Sciatic nerve (tissue), 2 donors: ENCODE measurements around the gene USP9X. TPM values are rescaled to one million over a fixed set of nuclear protein-coding genes. Genes with fewer than 3 reads are reported as not detected.
"Not testable (repeated sequence)": the region's sequence is repeated elsewhere in the genome, so short reads cannot be mapped to it uniquely, and the experiment has no call there.

Source experiments
- ATAC-seq: fragments of 200-7000 bp; cut with Tn5 transposase; one replicate; pipeline ENCODE4 v1.9.1; 2020; ENCODE audit warnings: mild to moderate bottlenecking, moderate library complexity
- DNase-seq: peaks from one replicate; pipeline ENCODE4 v3.0.0-alpha.2; 2020; ENCODE audit warnings: low spot score
- intact Hi-C: fragments of 100-400 bp; cut with DNase I; formaldehyde crosslinking; loops from one replicate; pipeline ENCODE4 v1.14.2; 2022
- total RNA-seq: library from RNA; stranded (reverse); fragmentation: NEBNext Ultra II Directional; extraction: Animal tissue kit (Norgen Biotek cat#: 25700); gene quantifications from one replicate; pipeline ENCODE4 v1.2.1, GENCODE V29; 2021
- donor health status: DM: no; HTN: no; CAD: no.
- donor health status: DM: no; HTN: no; CAD: no.

USP9X gene
- total RNA-seq, 1 donor from 2014 or later = 97.2 TPM

- ATAC-seq = peak; percentile 8
- intact Hi-C loops = no loop called here
- peak; percentile 84 for DNase-seq
Measured at GRCh38 chrX:41085512-41085877, 250 bp downstream of the USP9X start.

GRCh38 chrX:41085878-41086626 lies 807 bp downstream of the USP9X start:
- ATAC-seq (peak; percentile 2), DNase-seq (peak; percentile 79)
- intact Hi-C loops = no loop called here

DNA sequence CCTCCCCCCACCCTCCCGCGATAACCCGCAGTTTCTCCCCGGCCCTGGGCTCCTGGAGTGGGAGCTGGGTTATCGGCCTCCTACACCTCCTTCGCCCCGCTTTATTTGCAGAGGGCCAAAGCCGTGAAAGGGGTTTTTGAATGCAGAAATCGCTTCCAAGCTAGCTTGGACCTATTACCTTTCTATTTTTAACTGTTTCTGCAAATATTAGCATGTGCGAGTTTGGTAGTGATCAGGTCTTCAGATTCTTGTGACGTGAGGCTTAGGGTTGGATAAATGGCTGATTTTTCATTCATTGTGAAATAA lies 1.3 kb downstream of the USP9X start:
- intact Hi-C loops = no loop called here
- ATAC-seq = no peak
- no peak for DNase-seq

DNA sequence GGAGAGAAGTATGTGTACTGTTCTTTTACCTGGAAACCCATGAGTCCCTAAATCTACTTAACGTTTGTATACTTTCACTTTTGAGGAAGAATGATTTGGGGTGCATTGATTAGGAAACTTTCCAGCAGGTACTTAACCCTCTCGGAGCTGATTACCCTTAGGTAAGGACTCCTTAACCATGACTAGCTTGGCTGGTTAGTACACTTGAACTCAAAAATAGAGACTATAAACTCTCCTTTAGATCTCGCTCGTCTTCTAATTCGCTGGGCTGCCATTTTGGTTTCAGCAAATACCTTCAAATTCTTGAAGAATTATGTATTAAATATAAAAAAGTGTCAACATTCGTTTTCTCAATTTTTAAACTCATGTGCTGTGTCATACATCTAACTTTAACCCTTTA lies 2.0 kb downstream of the USP9X start:
- ATAC-seq (no peak), DNase-seq (no peak)
- intact Hi-C loops = no loop called here

DNA sequence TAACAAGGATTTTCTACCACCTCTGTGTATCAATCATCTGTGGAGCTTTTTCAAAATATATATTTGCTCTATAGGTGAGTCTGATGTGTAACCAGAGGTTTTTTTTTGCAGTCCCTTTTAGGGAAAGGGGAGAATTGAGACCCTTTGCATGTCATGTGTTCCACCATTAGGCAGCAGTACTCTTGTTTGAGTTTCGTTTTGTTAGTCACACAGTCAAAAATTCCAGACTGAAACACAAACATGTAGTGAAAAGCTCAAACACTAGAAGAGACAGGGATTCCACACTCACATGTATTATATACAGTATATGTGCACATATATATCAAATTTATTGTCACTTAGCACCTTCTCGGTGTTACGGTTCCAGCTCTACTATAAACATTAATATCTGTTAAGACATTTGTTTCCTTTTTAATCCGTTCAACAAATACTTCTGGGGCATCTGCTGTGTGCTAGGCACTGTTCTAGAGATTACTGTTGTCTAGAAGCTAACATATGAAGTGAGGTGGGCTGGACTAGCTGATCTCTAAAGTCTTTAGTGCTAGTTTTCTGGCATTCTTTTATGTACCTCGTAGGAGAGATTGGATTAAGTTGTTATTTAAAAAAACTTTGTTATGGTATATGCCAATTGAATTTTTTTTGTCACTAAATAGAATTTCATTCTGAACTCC lies 5.5 kb downstream of the USP9X start:
- intact Hi-C loops = no loop called here
- ATAC-seq (no peak), DNase-seq (no peak)

- ATAC-seq (no peak), DNase-seq (no peak)
- intact Hi-C loops = loop anchor here (1.0 kb wide), 1 partner anchor 29 kb away; no protein-coding TSS in a partner anchor
Measured at GRCh38 chrX:41092776-41093175, 7.5 kb downstream of the USP9X start.

GRCh38 chrX:41095174-41095573 lies 9.9 kb downstream of the USP9X start:
- DNase-seq (no peak), ATAC-seq (no peak)
- intact Hi-C loops = no loop called here

- no peak for DNase-seq
- intact Hi-C loops = no loop called here
- ATAC-seq = no peak
Measured at GRCh38 chrX:41095908-41096307, 10.7 kb downstream of the USP9X start.

DNA sequence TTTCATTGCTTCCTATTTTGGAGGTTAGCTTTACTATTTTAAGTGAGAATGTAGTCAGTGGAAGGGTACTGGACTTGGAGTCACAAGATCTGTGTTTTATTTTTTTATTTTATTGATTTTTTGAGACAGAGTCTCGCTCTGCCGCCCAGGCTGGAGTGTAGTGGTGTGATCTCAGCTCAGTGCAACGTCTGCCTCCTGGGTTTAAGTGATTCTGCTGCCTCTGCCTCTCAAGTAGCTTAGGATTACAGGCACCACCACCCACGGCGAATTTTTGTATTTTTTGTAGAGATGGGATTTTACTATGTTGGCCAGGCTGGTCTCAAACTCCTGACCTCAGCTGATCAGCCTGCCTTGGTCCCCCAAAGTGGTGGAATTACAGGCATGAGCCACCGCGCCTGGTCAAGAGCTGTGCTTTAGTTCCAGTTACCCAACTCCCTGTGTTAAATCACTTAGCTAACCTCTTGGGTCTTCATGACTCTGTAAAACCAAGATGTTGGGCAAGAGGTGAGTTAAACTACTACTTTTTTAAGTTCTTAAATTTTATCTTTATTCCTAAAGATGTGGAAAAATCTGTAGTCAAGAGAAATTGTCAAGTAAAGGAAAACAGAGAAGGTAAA lies 11.2 kb downstream of the USP9X start:
- ATAC-seq = no peak
- no peak for DNase-seq
- intact Hi-C loops = no loop called here

DNA sequence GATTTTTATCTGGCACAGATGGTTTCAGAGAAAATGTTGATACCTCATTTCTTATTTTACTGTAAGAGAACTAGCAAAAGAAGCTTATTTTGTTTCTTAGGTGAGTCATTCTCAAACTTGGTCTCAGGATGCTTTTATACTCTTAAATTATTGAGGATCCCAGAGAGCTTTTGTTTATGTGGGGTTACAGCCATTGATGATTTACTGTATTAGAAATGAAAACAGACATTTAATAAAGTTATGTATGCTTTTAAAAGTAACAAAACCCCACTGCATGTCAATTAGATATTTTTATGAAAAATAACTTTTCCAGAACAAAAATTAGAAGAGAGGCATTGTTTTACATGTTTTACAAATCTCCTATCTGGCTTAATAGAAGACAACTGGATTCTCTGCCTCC lies 12.1 kb downstream of the USP9X start:
- ATAC-seq (no peak), DNase-seq (no peak)
- intact Hi-C loops = no loop called here

GRCh38 chrX:41100200-41100599 lies 15.0 kb downstream of the USP9X start:
- intact Hi-C loops = no loop called here
- no peak for ATAC-seq
- DNase-seq = no peak

GRCh38 chrX:41100819-41101218 lies 15.6 kb downstream of the USP9X start:
- no peak for ATAC-seq
- intact Hi-C loops = no loop called here

GRCh38 chrX:41105005-41105404 lies 19.8 kb downstream of the USP9X start:
- no peak for DNase-seq
- no peak for ATAC-seq
- intact Hi-C loops = no loop called here

More at GRCh38 chrX:41100819-41101218, 15.6 kb downstream of the USP9X start:
- no peak for DNase-seq

GRCh38 chrX:41106257-41106656 lies 21.0 kb downstream of the USP9X start:
- ATAC-seq, intact Hi-C loops, DNase-seq: not testable (repeated sequence)

DNA sequence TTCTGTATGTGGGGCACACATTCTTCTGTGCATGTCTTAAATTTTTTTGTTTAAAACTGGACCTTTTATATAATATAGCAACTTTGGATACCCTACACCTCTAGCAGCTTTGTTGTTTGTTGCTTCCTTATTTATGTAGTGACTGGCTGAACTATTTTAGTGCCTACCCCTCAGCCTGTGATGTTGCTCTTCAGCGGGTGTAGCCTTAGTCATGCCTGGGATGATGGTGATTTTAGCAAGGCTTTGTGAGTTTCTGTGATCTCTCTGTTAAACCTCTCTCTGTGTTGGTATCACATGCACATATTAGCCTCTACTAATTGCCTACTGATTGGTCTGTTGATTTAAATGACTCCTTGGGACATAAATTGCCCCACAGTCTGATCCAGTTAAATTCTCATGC lies 22.8 kb downstream of the USP9X start:
- intact Hi-C loops = no loop called here
- no peak for ATAC-seq
- no peak for DNase-seq

- ATAC-seq (no peak), DNase-seq (no peak)
- intact Hi-C loops = no loop called here
Measured at GRCh38 chrX:41108463-41109205, 23.4 kb downstream of the USP9X start.

DNA sequence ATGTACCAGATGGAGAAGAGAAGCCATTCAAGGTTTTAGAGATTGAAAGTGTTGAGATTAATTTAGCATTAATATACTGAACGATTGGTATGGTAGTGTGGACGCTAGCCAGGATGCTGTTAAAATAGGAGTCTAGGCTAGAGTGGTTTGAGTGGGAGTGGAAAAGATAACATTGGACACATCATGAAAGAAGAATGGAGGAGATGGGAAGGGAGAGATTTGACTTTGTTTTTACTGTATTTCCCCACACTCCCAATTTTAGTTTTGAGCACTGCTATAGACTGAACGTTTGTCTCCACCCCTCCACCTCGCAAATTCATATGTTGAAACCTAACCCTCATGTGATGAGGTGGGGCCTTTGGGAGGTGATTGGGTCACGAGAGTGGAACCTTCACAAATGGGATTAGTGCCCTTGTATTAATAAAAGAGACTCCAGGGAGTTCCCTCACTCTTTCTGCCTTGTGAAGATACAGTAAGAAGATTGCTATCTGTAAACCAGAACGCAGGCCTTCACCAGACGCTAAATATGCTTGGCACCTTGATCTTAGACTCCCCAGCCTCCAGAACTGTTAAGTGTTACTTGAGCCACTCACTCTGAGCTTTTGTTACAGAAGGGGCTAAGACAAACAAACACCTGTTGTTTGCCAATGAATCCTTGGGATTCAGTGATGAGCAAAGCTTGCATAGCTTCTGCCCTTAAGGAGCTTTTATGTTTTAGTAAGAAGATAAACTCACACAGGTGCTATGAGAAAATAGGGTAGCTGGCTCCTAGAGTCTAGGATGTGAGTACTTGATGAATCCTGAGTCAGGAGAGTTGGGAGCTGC lies 25.8 kb downstream of the USP9X start:
- no peak for ATAC-seq
- no peak for DNase-seq
- intact Hi-C loops = no loop called here

DNA sequence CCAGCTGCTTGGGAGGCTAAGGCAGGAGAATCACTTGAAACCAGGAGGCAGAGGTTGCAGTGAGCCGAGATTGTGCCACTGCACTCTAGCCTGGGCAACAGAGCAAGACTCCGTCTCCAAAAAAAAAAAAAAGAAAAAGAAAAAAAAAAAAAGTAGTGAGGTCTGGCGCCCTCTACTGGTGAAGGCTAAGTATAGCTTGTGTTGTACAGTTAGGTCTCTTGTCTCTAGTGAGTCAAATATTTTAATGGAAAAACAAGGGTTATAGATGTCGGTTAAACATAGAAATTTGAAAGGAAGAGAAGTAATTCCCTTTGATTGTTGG lies 29.8 kb downstream of the USP9X start:
- DNase-seq, intact Hi-C loops: not testable (repeated sequence)
- ATAC-seq = peak; percentile 73

- no peak for DNase-seq
- no peak for ATAC-seq
- intact Hi-C loops = no loop called here
Measured at GRCh38 chrX:41116948-41117347, 31.7 kb downstream of the USP9X start.
